Measurements from ENCODE around the gene KRTAP5-3. TPM values are rescaled to one million over a fixed set of nuclear protein-coding genes. Genes with fewer than 3 reads are reported as not detected.
"Not testable (repeated sequence)": the region's sequence is repeated elsewhere in the genome, so short reads cannot be mapped to it uniquely, and the experiment has no call there.

The KRTAP5-3 gene
- total RNA-seq, 1 donor from 2014 or later: not detected

- no peak within 1 kb of the TSS for H3K27ac ChIP-seq (replicated peaks)
- no peaks in the 10 kb centered on the region for H3K4me1 ChIP-seq
- no peaks in the 10 kb centered on the region for H3K9me3 ChIP-seq (replicated peaks)
- TF ChIP-seq CTCF (IDR thresholded peaks at IDR 0.05; ENCODE audit: borderline replicate concordance): no peak
- intact Hi-C loops (cut with micrococcal nuclease): no loop called here
- no peak for DNase-seq
- H3K4me3 ChIP-seq: no peak within 1 kb of the TSS
- peaks cover 49% of the 10 kb centered on the region for H3K27me3 ChIP-seq (ENCODE audit: low read depth)
- no peaks in the 10 kb centered on the region for H3K36me3 ChIP-seq
Measured at GRCh38 chr11:1622086-1622485, 13.8 kb upstream of the KRTAP5-3 start, which contains the start of gene KRTAP5-4. Gene KRTAP5-4 (minus strand): TSS chr11:1622138. CDS start chr11:1622093, 45 bp downstream.

- H3K27me3 ChIP-seq (ENCODE audit: low read depth): peaks cover 69% of the 10 kb centered on the region
- no peak overlapping the region for H3K4me3 ChIP-seq
- no peaks in the 10 kb centered on the region for H3K9me3 ChIP-seq (replicated peaks)
- no peak for DNase-seq
- no peaks in the 10 kb centered on the region for H3K4me1 ChIP-seq
- intact Hi-C loops (cut with micrococcal nuclease): no loop called here
- no peak for TF ChIP-seq CTCF (IDR thresholded peaks at IDR 0.05; ENCODE audit: borderline replicate concordance)
- no peak overlapping the region for H3K27ac ChIP-seq (replicated peaks)
- no peaks in the 10 kb centered on the region for H3K36me3 ChIP-seq
Measured at GRCh38 chr11:1619449-1619848, 11.2 kb upstream of the KRTAP5-3 start.

- no peak for TF ChIP-seq CTCF (IDR thresholded peaks at IDR 0.05; ENCODE audit: borderline replicate concordance)
- Histone ChIP-seq H3K27ac (replicated peaks) (no peak overlapping the region), H3K4me1 (no peaks in the 10 kb centered on the region), H3K9me3 (replicated peaks) (no peaks in the 10 kb centered on the region), H3K4me3 (no peak overlapping the region), H3K27me3 (ENCODE audit: low read depth) (peaks cover 81% of the 10 kb centered on the region), H3K36me3 (no peaks in the 10 kb centered on the region)
- no peak for DNase-seq
- intact Hi-C loops (cut with micrococcal nuclease): no loop called here
Measured at GRCh38 chr11:1618231-1618630, 10.0 kb upstream of the KRTAP5-3 start.

- H3K36me3 ChIP-seq; DNase-seq; H3K27ac ChIP-seq (replicated peaks); H3K9me3 ChIP-seq (replicated peaks); H3K4me1 ChIP-seq; H3K4me3 ChIP-seq; intact Hi-C loops (cut with micrococcal nuclease): not testable (repeated sequence)
- peaks cover 44% of the 10 kb centered on the region for H3K27me3 ChIP-seq (ENCODE audit: low read depth)
Measured at GRCh38 chr11:1607901-1608300, 362 bp downstream of the KRTAP5-3 start.

- DNase-seq; H3K36me3 ChIP-seq; H3K9me3 ChIP-seq (replicated peaks); intact Hi-C loops (cut with micrococcal nuclease); H3K27ac ChIP-seq (replicated peaks); H3K4me3 ChIP-seq; H3K4me1 ChIP-seq: not testable (repeated sequence)
- H3K27me3 ChIP-seq (ENCODE audit: low read depth): peaks cover 50% of the 10 kb centered on the region
Measured at GRCh38 chr11:1607156-1607845, 962 bp downstream of the KRTAP5-3 start.

GRCh38 chr11:1605923-1606322, 2.3 kb downstream of the KRTAP5-3 start:
- H3K36me3 ChIP-seq; H3K4me1 ChIP-seq; H3K9me3 ChIP-seq (replicated peaks); intact Hi-C loops (cut with micrococcal nuclease); H3K27ac ChIP-seq (replicated peaks); DNase-seq; H3K4me3 ChIP-seq: not testable (repeated sequence)
- peaks cover 58% of the 10 kb centered on the region for H3K27me3 ChIP-seq (ENCODE audit: low read depth)

- H3K4me3 ChIP-seq: no peak overlapping the region
- H3K9me3 ChIP-seq (replicated peaks): no peaks in the 10 kb centered on the region
- DNase-seq: no peak
- intact Hi-C loops (cut with micrococcal nuclease): no loop called here
- no peaks in the 10 kb centered on the region for H3K36me3 ChIP-seq
- H3K4me1 ChIP-seq: peaks cover 9% of the 10 kb centered on the region
- H3K27ac ChIP-seq (replicated peaks): no peak overlapping the region
- no peak for TF ChIP-seq CTCF (IDR thresholded peaks at IDR 0.05; ENCODE audit: borderline replicate concordance)
- peaks cover 61% of the 10 kb centered on the region for H3K27me3 ChIP-seq (ENCODE audit: low read depth)
Measured at GRCh38 chr11:1604711-1605110, 3.6 kb downstream of the KRTAP5-3 start.

All from left ventricle myocardium inferior (tissue), 1 donor.